Measurements from ENCODE around the gene TCF3.

Gene TCF3

DNA sequence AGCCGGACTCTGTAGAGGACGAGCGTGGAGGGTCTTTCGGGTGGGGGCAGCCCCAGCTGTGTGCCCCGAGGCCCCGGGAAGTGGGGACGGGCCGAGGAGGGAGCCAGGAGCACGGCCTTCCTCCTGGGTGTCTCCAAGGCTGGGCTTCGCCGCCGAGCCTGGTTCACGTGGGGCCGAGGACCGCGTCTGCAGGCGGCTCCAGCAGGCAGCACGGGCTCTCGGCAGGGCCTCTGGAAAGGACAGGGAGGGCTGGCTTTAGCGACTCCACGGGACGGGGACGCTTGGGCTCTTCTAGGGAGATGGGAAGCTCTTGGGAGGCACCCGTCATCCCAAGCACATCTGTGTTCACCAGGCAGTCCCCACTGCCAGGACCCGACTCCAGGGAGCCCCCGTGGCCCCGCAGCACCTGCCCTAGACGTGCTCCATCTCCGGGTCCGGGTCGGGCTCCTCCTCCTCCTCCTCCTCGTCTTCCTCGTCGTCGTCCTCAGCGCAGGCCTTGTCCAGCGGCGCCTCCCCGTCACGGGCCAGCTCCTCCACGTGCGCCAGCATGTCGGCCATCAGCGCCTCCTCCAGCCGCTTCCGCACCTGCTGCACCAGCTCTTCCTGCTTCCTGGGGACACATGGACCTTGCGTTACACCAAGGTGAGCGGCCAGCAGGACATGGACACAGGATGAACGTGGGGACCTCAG, 74.3 kb downstream of the TCF3 start:
- peak overlapping the region; percentile 71 for H3K27ac Mint-ChIP-seq
- peaks cover 3% of the 10 kb centered on the region for H3K27me3 Mint-ChIP-seq (ENCODE audit: low read depth, poor library complexity)
- H3K36me3 Mint-ChIP-seq (ENCODE audit: low read depth): peaks cover 37% of the 10 kb centered on the region
- DNase-seq: no peak
- no peak overlapping the region for H3K4me3 Mint-ChIP-seq
- peaks cover 6% of the 10 kb centered on the region for H3K4me1 Mint-ChIP-seq
- H3K9me3 Mint-ChIP-seq: no peaks in the 10 kb centered on the region
- no peak for TF ChIP-seq CTCF (IDR thresholded peaks at IDR 0.05)

DNA sequence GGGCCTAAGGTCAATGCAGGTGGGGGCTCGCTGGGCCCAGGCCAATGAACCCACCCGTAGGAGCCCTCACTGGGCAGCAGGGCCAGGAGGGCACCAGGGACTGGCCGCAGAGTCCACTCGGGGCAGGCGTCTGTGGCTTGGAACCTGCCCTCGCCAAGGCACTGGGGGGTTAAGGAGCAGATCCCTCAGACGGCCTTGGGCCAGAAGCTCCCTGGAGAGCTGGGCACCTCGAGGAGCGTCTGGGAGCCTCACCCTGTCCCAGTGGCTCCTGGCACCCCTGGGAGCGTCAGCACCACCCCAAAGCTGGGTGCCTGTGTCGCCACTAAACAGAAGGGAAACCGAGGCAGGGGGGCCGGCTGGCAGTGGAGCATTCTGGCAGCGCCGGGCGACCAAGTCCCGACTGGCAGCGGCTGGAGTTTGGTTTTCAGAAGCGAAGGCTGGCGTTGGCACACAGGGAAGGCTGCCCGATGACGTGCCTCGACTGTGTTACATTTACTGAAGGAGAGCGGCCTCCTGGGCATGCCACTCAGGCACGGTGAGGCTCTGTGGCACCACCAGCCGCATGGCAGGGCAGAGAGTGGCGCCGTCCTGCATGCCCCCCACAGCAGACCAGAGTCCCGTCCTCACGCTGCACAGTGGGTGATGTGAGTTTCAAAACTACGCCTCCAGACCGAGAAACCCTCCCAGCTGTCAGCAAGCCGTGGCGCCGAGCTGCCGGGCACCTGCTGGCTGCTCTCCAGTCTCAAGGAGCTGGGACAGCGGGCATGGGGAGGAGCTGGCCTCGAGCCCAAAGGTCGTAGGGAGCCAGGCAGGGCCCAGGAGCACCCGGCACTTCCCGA, 75.1 kb downstream of the TCF3 start:
- Mint-ChIP-seq H3K4me1 (peaks cover 6% of the 10 kb centered on the region), H3K27ac (no peak overlapping the region)

DNA sequence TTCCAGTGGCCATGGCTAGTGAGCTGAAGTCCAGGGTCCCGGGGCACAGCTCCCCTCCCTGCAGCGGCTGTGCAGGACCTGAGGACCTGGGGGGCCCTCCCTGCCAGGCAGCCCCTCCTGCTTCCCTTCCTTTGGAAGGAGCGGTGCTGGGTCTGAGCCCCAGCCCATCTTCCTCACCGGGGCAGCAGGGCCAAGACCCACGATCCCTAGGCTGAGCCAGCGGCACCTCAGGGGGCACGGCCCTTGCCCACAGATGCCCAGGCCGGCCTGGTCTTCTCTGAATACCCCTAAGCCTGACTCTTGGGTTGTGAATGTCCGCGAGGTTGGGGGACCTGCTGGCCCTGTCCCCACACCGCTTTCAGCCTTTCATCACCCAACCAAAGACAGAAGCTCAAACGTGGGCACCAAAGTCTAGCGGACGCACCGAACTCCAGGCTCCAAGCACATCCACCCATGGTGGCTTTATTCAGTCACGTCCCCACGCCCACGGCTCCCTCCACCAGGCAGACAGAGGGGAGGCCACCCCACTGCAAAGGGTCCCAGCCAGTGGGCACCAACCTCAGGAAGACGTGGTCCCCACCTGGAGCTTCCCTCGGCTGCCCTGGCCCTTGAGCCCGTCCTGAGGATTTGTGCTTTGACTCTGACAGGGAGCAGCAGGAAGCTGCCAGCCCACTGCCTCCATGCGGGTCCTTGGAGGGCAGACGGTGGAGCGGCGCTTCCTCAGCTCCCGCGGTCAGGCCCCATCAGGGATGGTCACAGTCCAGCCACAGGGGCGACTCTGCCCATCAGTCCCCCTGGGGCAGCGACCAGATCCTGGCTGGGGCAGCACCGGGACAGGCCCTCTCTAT, 75.9 kb downstream of the TCF3 start:
- peak overlapping the region; percentile 64 for H3K27ac Mint-ChIP-seq
- H3K36me3 Mint-ChIP-seq (ENCODE audit: low read depth): peaks cover 24% of the 10 kb centered on the region
- no peak for TF ChIP-seq CTCF (IDR thresholded peaks at IDR 0.05)
- H3K9me3 Mint-ChIP-seq: no peaks in the 10 kb centered on the region
- H3K4me3 Mint-ChIP-seq: no peak overlapping the region
- DNase-seq: no peak
- peaks cover 5% of the 10 kb centered on the region for H3K27me3 Mint-ChIP-seq (ENCODE audit: low read depth, poor library complexity)
- H3K4me1 Mint-ChIP-seq: peaks cover 6% of the 10 kb centered on the region

More for the DNA sequence above, 75.1 kb downstream of the TCF3 start:
- peaks cover 3% of the 10 kb centered on the region for H3K27me3 Mint-ChIP-seq (ENCODE audit: low read depth, poor library complexity)
- no peaks in the 10 kb centered on the region for H3K9me3 Mint-ChIP-seq
- no peak for DNase-seq
- no peak overlapping the region for H3K4me3 Mint-ChIP-seq
- TF ChIP-seq CTCF (IDR thresholded peaks at IDR 0.05): no peak
- peaks cover 32% of the 10 kb centered on the region for H3K36me3 Mint-ChIP-seq (ENCODE audit: low read depth)

DNA sequence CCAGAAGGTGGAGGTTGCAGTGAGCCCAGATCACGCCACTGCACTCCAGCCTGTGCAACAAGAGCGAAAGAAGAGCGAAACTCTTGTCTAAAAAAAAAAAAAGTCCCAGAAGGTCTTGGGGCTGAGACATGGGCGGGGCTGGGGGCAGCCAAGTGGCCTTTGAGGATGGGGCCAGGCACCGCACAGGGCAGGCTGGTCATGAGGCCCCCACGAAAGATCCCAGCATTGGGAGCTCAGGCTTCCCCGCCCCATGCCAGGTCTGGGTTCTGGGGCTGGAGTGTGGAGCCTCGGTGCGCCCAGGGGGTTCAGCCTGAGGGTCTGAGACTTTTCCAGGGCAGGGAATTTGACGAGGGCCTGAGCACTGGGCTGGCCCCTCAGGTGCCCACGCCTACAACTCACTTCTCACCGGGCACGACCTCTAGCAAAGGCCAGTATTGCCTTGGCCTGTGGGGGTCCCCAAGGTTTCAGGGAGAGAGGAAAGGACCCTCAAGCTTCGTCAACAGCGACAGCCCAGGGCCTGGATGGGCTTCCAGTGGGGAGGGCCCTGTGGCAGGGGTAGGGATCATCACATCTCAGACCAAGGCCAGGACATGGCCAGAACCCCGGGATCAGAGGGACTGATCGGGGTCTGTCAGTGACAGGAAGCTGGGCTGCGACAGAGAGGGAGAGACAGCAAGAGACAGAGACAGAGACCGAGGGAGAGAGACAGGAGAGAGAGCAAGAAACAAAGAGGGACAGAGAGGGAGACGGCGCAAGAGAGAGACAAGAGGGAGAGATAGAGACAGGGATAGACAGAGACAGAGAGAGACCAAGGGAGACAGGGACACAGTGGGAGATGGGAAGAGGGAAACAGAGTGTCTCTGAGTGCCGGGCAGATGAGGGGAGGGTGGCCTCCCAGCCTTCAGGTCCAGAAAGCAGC, 76.8 kb downstream of the TCF3 start:
- Mint-ChIP-seq H3K9me3 (peaks cover under 1% of the 10 kb centered on the region), H3K4me1 (peaks cover 7% of the 10 kb centered on the region), H3K27me3 (ENCODE audit: low read depth, poor library complexity) (peaks cover 7% of the 10 kb centered on the region), H3K4me3 (no peak overlapping the region), H3K36me3 (ENCODE audit: low read depth) (peaks cover 18% of the 10 kb centered on the region), H3K27ac (peak overlapping the region; percentile 97)
- no peak for TF ChIP-seq CTCF (IDR thresholded peaks at IDR 0.05)
- DNase-seq: no peak
